ENCODE data around the gene BEGAIN.

DNA sequence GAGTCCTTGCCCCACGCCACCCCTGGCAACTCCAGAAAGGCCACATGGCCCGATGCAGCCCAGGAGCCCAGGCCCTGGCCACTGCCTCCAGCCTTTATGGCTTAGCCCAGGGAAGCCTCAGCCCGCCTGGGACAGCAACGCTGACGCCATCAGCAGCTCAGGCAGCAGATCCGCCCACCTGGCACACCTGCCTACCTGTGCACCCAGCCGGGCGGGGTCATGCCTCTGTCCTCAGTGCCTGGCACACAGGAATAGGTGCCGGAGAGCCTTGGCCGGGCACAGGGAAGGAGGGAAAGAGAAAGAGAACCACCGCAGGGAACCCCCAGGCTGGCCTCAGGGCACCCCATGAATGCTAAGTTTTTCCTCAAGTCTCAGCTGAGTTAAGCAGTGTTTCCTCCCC, 21.1 kb downstream of the BEGAIN start:
- TF ChIP-seq POLR2A (IDR thresholded peaks at IDR 0.05; ENCODE audit: low read depth, low read length) (no peak), POLR2AphosphoS5 (IDR thresholded peaks at IDR 0.05; ENCODE audit: low read depth, low read length) (no peak), TAF1 (IDR thresholded peaks at IDR 0.05; ENCODE audit: borderline replicate concordance, low read depth, low read length) (no peak)

All from GM12892 (cell line).